Measurements from ENCODE around the gene ILK. TPM values are rescaled to one million over a fixed set of nuclear protein-coding genes. Genes with fewer than 3 reads are reported as not detected.

ILK gene
- total and polyA plus RNA-seq, 3 donors from 2014 or later: 79.1 to 122 (median 109) TPM

DNA sequence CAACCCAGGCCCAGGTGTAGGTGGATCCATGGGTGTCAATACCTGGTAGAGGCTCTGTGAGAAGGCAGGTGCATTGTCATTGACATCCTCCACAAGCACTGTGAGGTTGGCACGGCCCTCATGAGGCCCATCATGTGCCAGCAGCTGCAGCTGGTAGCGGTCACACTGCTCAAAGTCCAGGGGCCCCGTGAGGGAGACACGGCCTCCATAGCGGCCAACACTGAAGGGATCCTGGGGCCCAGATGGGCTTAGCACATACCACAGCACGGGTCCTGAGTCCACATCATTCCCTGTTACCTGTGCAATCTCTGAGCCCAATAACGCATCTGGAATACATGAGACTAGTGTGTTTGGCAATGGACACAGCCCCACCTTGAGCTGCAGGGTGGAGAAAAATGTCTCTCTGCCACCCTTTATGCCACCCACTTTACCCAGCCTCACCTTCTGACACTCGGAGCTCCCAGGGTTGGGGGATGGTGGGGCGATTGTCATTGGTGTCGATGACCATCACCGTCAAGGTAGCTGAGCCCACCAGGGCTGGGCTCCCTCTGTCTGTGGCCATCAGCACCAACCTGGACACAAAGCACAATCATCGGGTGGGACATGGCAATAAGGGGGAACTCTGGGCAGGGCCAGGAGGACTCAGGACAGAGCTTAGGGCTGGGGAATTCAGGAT is 21.7 kb downstream of the ILK start:
- Histone ChIP-seq H3K4me1 (no peaks in the 10 kb centered on the region), H3K4me3 (no peak overlapping the region), H3K9me3 (no peaks in the 10 kb centered on the region), H3K36me3 (ENCODE audit: low read depth, missing control alignments) (no peaks in the 10 kb centered on the region), H3K27ac (no peak overlapping the region), H3K27me3 (no peaks in the 10 kb centered on the region)
- 90 to 100% methylated on average over 5 to 12 of the region's 12 CpGs for whole genome bisulfite sequencing, 2 donors
- no peak for DNase-seq
- intact Hi-C loops (cut with DNase I; ENCODE audit: low total_unique reads): no loop called here
- TF ChIP-seq, protein P1, sequence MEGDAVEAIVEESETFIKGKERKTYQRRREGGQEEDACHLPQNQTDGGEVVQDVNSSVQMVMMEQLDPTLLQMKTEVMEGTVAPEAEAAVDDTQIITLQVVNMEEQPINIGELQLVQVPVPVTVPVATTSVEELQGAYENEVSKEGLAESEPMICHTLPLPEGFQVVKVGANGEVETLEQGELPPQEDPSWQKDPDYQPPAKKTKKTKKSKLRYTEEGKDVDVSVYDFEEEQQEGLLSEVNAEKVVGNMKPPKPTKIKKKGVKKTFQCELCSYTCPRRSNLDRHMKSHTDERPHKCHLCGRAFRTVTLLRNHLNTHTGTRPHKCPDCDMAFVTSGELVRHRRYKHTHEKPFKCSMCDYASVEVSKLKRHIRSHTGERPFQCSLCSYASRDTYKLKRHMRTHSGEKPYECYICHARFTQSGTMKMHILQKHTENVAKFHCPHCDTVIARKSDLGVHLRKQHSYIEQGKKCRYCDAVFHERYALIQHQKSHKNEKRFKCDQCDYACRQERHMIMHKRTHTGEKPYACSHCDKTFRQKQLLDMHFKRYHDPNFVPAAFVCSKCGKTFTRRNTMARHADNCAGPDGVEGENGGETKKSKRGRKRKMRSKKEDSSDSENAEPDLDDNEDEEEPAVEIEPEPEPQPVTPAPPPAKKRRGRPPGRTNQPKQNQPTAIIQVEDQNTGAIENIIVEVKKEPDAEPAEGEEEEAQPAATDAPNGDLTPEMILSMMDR (IDR thresholded peaks at IDR 0.05): no peak
- no peak for TF ChIP-seq POLR2A (IDR thresholded peaks at IDR 0.05)

DNA sequence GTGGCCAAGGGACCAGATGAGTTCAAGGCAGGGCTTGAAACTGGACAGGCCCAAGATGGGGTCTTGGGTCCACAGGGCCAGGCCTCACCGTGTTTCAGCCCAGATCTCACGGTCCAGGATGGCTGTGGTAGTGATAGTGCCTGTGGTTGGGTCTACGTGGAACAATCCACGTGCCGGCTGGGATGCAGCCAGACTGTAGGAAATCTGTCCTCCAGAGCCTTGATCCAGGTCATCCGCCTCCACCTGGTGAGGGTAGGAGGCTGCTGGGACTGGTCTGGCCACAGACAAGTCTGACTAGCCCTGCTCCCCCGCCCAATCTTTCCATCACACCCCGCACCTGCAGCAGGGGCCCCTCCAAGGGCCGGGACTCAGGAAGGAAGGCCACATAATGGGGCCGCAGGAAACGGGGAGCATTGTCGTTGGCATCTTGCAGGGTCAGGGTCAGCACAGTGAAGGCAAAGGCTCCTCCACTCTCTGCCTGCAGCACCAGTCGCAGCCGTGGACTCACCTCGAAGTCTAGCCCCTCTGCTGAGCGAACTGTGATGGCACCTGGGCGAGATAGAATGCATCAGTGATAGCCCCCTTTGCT is 22.4 kb downstream of the ILK start:
- Histone ChIP-seq H3K27ac (no peak overlapping the region), H3K36me3 (ENCODE audit: low read depth, missing control alignments) (no peaks in the 10 kb centered on the region), H3K27me3 (no peaks in the 10 kb centered on the region), H3K4me3 (no peak overlapping the region), H3K9me3 (no peaks in the 10 kb centered on the region), H3K4me1 (no peaks in the 10 kb centered on the region)
- no peak for DNase-seq
- no peak for TF ChIP-seq POLR2A (IDR thresholded peaks at IDR 0.05)
- TF ChIP-seq, protein P1 (IDR thresholded peaks at IDR 0.05): no peak
- intact Hi-C loops (cut with DNase I; ENCODE audit: low total_unique reads): no loop called here
- WGBS, 2 donors: 95 to 96% methylated on average over 8 to 17 of the region's 17 CpGs

DNA sequence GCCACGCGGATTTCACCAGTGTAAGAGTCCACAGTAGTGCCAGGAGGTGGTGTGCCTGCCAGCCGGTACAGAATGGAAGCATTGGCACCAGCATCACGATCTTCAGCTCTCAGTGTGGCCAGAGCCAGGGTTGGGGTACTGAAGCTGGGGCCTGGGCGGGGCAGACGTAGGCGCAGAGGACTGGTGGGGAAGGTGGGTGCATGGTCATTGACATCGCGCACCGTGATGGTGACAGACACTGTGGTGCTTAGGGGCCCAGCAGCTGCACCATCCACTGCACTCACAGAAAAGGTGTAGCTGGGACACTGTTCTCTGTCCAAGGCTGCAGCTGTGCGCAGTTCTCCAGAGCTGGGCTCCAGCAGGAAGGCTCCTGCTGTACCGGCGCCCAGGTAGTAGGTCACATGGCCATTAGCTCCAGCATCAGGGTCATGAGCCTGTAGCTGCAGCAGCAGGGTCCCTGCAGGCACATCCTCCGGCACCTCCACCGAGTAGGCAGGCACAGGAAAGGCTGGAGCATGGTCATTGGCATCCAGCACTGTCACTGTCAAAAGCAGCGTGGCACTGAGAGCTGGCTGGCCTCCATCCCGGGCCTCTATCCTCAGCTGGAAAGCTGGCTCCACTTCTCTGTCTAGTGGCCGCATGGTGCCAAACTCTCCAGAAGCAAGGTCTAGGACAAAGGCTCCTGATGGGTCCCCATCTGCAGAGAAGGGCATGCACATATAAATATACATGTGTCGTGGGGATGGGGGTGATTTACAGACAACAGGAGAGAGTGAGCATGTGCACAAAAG is 23.6 kb downstream of the ILK start:
- 87 to 92% methylated on average over 14 to 19 of the region's 19 CpGs for WGBS, 2 donors
- no peaks in the 10 kb centered on the region for H3K9me3 ChIP-seq
- H3K27ac ChIP-seq: no peak overlapping the region
- H3K36me3 ChIP-seq (ENCODE audit: low read depth, missing control alignments): no peaks in the 10 kb centered on the region
- H3K4me1 ChIP-seq: no peaks in the 10 kb centered on the region
- intact Hi-C loops (cut with DNase I; ENCODE audit: low total_unique reads): no loop called here
- H3K27me3 ChIP-seq: no peaks in the 10 kb centered on the region
- no peak for DNase-seq
- H3K4me3 ChIP-seq: no peak overlapping the region
- TF ChIP-seq POLR2A (IDR thresholded peaks at IDR 0.05): no peak
- TF ChIP-seq, protein P1 (IDR thresholded peaks at IDR 0.05): no peak

DNA sequence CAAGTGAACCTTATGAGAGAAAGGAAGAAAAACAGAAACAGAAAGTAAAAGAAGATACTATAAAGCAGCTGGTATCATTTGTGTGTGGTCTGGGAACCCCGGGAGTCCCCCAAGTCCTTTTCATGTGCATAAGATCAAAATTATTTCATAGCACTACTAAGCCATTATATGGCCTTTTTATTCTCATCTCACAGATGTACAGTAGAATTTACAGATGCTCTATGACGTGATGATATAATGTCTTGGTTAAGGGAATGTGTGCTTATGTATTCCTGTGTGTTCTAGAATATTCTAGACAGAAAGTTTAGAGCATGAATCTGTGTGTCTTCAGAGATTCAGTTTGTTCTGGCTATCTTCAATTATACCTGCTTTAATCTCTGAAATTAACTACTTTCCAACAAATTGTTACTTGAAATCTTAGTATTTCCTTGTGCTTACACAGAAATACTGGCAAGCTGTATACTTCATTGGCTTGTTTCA is 24.2 kb downstream of the ILK start:
- 84 to 85% methylated on average over 2 of the region's 2 CpGs for WGBS, 2 donors
- intact Hi-C loops (cut with DNase I; ENCODE audit: low total_unique reads): no loop called here
- Histone ChIP-seq H3K27me3 (no peaks in the 10 kb centered on the region), H3K36me3 (ENCODE audit: low read depth, missing control alignments) (no peaks in the 10 kb centered on the region), H3K4me1 (no peaks in the 10 kb centered on the region), H3K27ac (no peak overlapping the region), H3K4me3 (no peak overlapping the region), H3K9me3 (no peaks in the 10 kb centered on the region)
- TF ChIP-seq, protein P1 (IDR thresholded peaks at IDR 0.05): no peak
- TF ChIP-seq POLR2A (IDR thresholded peaks at IDR 0.05): no peak
- DNase-seq: no peak

Measured in testis (tissue), 3 donors.